Neuronal stem cell (in vitro differentiated cells): ENCODE data around the gene PHYHD1.

Experiments used
- DNase-seq: peaks from one replicate; pipeline ENCODE4 v3.0.0-alpha.2; 2013; ENCODE audit warnings: low spot score
- H2AFZ ChIP-seq: one replicate; pipeline ENCODE4 v1.6.1; 2013; ENCODE audit warnings: mild to moderate bottlenecking, low read length, inconsistent platforms
- H2AK5ac ChIP-seq: 2 replicates; pipeline ENCODE4 v1.6.1; 2013; ENCODE audit warnings: low read depth, mild to moderate bottlenecking, inconsistent platforms, low read length, moderate library complexity, mixed read lengths
- H2BK120ac ChIP-seq: 2 replicates; pipeline ENCODE4 v1.6.1; 2013; ENCODE audit warnings: low read depth, mild to moderate bottlenecking, inconsistent platforms, low read length, moderate library complexity, mixed read lengths
- H2BK12ac ChIP-seq: one replicate; pipeline ENCODE4 v1.6.1; 2013; ENCODE audit warnings: low read length, inconsistent platforms
- H2BK15ac ChIP-seq: 2 replicates; pipeline ENCODE4 v1.6.1; 2013; ENCODE audit warnings: mild to moderate bottlenecking, low read length, inconsistent platforms, mixed read lengths
- H2BK5ac ChIP-seq: one replicate; pipeline ENCODE4 v1.6.1; 2013; ENCODE audit warnings: inconsistent platforms, mild to moderate bottlenecking, low read length, moderate library complexity
- H3K14ac ChIP-seq: one replicate; pipeline ENCODE4 v1.6.1; 2013; ENCODE audit warnings: low read length, inconsistent platforms
- H3K18ac ChIP-seq: 2 replicates; pipeline ENCODE4 v1.6.1; 2013; ENCODE audit warnings: low read length, inconsistent platforms
- H3K23ac ChIP-seq: 2 replicates; pipeline ENCODE4 v1.6.1; 2013; ENCODE audit warnings: low read depth, mild to moderate bottlenecking, mixed read lengths, low read length, inconsistent platforms; ENCODE audit not compliant: poor library complexity
- H3K27ac ChIP-seq: replicated peaks from 3 replicates; pipeline ENCODE4 v1.5.1; 2013; ENCODE audit warnings: low read length, inconsistent platforms
- H3K27me3 ChIP-seq, 3 experiments: 2 replicates each; pipeline ENCODE4 v1.6.1; 2013; ENCODE audit warnings: low read length in 3 of 3, mild to moderate bottlenecking in 2 of 3, inconsistent platforms in 1 of 3, low read depth in 1 of 3, mixed read lengths in 1 of 3, moderate library complexity in 1 of 3; ENCODE audit not compliant: control insufficient read depth in 3 of 3, insufficient read depth in 3 of 3
- H3K36me3 ChIP-seq, 2 donors: replicated peaks in 1 of 2; 2 replicates each; pipeline ENCODE4 v1.6.1; 2013; ENCODE audit warnings: low read length in 2 of 2; ENCODE audit not compliant: control insufficient read depth in 2 of 2, insufficient read depth in 2 of 2
- H3K4ac ChIP-seq: 2 replicates; pipeline ENCODE4 v1.6.1; 2013; ENCODE audit warnings: inconsistent platforms, mild to moderate bottlenecking, low read length, moderate library complexity
- H3K4me1 ChIP-seq, 2 donors: 1 replicate in 1 of 2; 2 replicates in 1 of 2; pipeline ENCODE4 v1.6.1; 2013; ENCODE audit warnings: low read length in 2 of 2, low read depth in 1 of 2; ENCODE audit not compliant: control insufficient read depth in 2 of 2, insufficient read depth in 1 of 2
- H3K4me2 ChIP-seq: one replicate; pipeline ENCODE4 v1.6.1; 2013; ENCODE audit warnings: mild to moderate bottlenecking, low read length, inconsistent platforms; ENCODE audit not compliant: insufficient read depth, poor library complexity, severe bottlenecking
- H3K4me3 ChIP-seq, 2 donors: 2 replicates each; pipeline ENCODE4 v1.5.1; 2013; ENCODE audit warnings: low read length in 2 of 2, mild to moderate bottlenecking in 2 of 2, inconsistent platforms in 1 of 2, moderate library complexity in 1 of 2
- H3K79me1 ChIP-seq: one replicate; pipeline ENCODE4 v1.6.1; 2013; ENCODE audit warnings: low read depth, mild to moderate bottlenecking, inconsistent platforms, low read length, moderate library complexity
- H3K9ac ChIP-seq: one replicate; pipeline ENCODE4 v1.6.1; 2013; ENCODE audit warnings: mild to moderate bottlenecking, low read depth, low read length, inconsistent platforms; ENCODE audit not compliant: poor library complexity
- H3K9me3 ChIP-seq, 2 donors: replicated peaks in 1 of 2; 2 replicates each; pipeline versions ENCODE3 to v1.6.1; 2013; ENCODE audit warnings: low read length in 2 of 2, mild to moderate bottlenecking in 2 of 2, inconsistent platforms in 1 of 2, low read depth in 1 of 2, mixed read lengths in 1 of 2, moderate library complexity in 1 of 2; ENCODE audit not compliant: control insufficient read depth in 2 of 2, insufficient read depth in 1 of 2
- H4K8ac ChIP-seq: one replicate; pipeline ENCODE4 v1.6.1; 2013; ENCODE audit warnings: low read depth, mild to moderate bottlenecking, inconsistent platforms, low read length, moderate library complexity
- H4K91ac ChIP-seq: one replicate; pipeline ENCODE4 v1.6.1; 2013; ENCODE audit warnings: low read length, low read depth, mild to moderate bottlenecking, inconsistent platforms; ENCODE audit not compliant: poor library complexity
- WGBS, 2 donors: extraction: QIAGEN DNeasy Blood & Tissue Kit; methylation state at CpG; one replicate each; pipeline ENCODE4 v1.1.7; 2013; ENCODE audit warnings: missing lambda C conversion rate in 2 of 2, mixed read lengths in 1 of 2; ENCODE audit not compliant: insufficient read length in 2 of 2, insufficient replicate concordance in 1 of 2; ENCODE audit errors: extremely low coverage in 2 of 2; 5-methylcytosine and 5-hydroxymethylcytosine counted together

PHYHD1 gene

GRCh38 chr9:128918921-128919320 is 1.9 kb upstream of the PHYHD1 start:
- no peak overlapping the region for H2AFZ ChIP-seq
- no peak overlapping the region for H2AK5ac ChIP-seq
- H3K4ac ChIP-seq, result no peak overlapping the region
- H3K27me3 ChIP-seq, result no peaks in the 10 kb centered on the region
- WGBS, 2 donors, result no CpG with 5 or more reads among the region's 2 CpGs
- H3K23ac ChIP-seq, result no peak overlapping the region
- no peak overlapping the region for H2BK15ac ChIP-seq
- H3K36me3 ChIP-seq, result peaks cover 25 to 46% of the 10 kb centered on the region in 2 donors
- peaks cover 11% of the 10 kb centered on the region for H3K79me1 ChIP-seq
- H4K91ac ChIP-seq, result no peak overlapping the region
- H2BK120ac ChIP-seq, result no peak overlapping the region
- H3K18ac ChIP-seq, result no peak overlapping the region
- H3K27ac ChIP-seq, result no peak overlapping the region
- H3K4me3 ChIP-seq, result no peak overlapping the region
- no peak overlapping the region for H4K8ac ChIP-seq
- H2BK5ac ChIP-seq, result peak overlapping the region; percentile 19
- H3K9ac ChIP-seq, result no peak overlapping the region
- H3K4me2 ChIP-seq, result no peak overlapping the region
- H3K9me3 ChIP-seq, result peaks cover 0 to 2% of the 10 kb centered on the region in 2 donors
- DNase-seq, result no peak
- no peak overlapping the region for H2BK12ac ChIP-seq
- peaks cover 8 to 11% of the 10 kb centered on the region in 2 donors for H3K4me1 ChIP-seq
- no peak overlapping the region for H3K14ac ChIP-seq

GRCh38 chr9:128919402-128920089 is 1.2 kb upstream of the PHYHD1 start:
- Histone ChIP-seq H3K36me3 (peaks cover 25 to 41% of the 10 kb centered on the region in 2 donors), H3K4me1 (peaks cover 8 to 11% of the 10 kb centered on the region in 2 donors), H2BK12ac (no peak overlapping the region), H2BK5ac (peak overlapping the region; percentile 19), H2BK120ac (no peak overlapping the region), H3K4ac (no peak overlapping the region), H4K91ac (no peak overlapping the region), H2BK15ac (no peak overlapping the region), H3K4me2 (no peak overlapping the region), H2AFZ (no peak overlapping the region), H3K9me3 (peaks cover 0 to 2% of the 10 kb centered on the region in 2 donors), H3K9ac (no peak overlapping the region), H2AK5ac (peak overlapping the region; percentile 26), H3K14ac (no peak overlapping the region), H3K79me1 (peaks cover 11% of the 10 kb centered on the region), H3K4me3 (no peak overlapping the region), H3K27ac (no peak overlapping the region), H3K23ac (no peak overlapping the region), H3K18ac (no peak overlapping the region), H4K8ac (no peak overlapping the region), H3K27me3 (no peaks in the 10 kb centered on the region)
- WGBS, 2 donors, result no CpG with 5 or more reads among the region's 14 CpGs
- no peak for DNase-seq

GRCh38 chr9:128921881-128922763 is 1.3 kb downstream of the PHYHD1 start:
- H3K23ac ChIP-seq, result peak overlapping the region; percentile 65
- peaks cover 9 to 19% of the 10 kb centered on the region in 2 donors for H3K36me3 ChIP-seq
- no peak overlapping the region for H4K91ac ChIP-seq
- peak overlapping the region; percentile 75 for H2BK12ac ChIP-seq
- H3K79me1 ChIP-seq, result peaks cover 5% of the 10 kb centered on the region
- peak overlapping the region; percentile 84 for H2AFZ ChIP-seq
- H2BK120ac ChIP-seq, result no peak overlapping the region
- peak; percentile 63 for DNase-seq
- peak overlapping the region; percentile 93 for H3K4ac ChIP-seq
- H3K4me1 ChIP-seq, result peaks cover 8 to 11% of the 10 kb centered on the region in 2 donors
- peak overlapping the region; percentile 43 for H4K8ac ChIP-seq
- H3K18ac ChIP-seq, result peak overlapping the region; percentile 86
- H3K14ac ChIP-seq, result peak overlapping the region; percentile 71
- no peaks in the 10 kb centered on the region for H3K27me3 ChIP-seq
- H2AK5ac ChIP-seq, result peak overlapping the region; percentile 76
- H3K27ac ChIP-seq, result peak overlapping the region; percentile 77
- H2BK15ac ChIP-seq, result peak overlapping the region; percentile 30
- H3K9me3 ChIP-seq, result peaks cover 0 to 2% of the 10 kb centered on the region in 2 donors
- H3K4me2 ChIP-seq, result peak overlapping the region; percentile 71
- no CpG with 5 or more reads among the region's 32 CpGs for WGBS, 2 donors
- peak overlapping the region; percentile 81 for H3K9ac ChIP-seq
- peak overlapping the region; percentile 96 for H2BK5ac ChIP-seq
- H3K4me3 ChIP-seq, result peak overlapping the region in 1 of 2 donors; percentile 77

- no peak overlapping the region for H4K8ac ChIP-seq
- no peak overlapping the region for H3K4me3 ChIP-seq
- peak overlapping the region; percentile 14 for H2BK15ac ChIP-seq
- no peak overlapping the region for H3K23ac ChIP-seq
- H2BK12ac ChIP-seq, result no peak overlapping the region
- H3K9ac ChIP-seq, result no peak overlapping the region
- no peak overlapping the region for H3K14ac ChIP-seq
- H3K18ac ChIP-seq, result no peak overlapping the region
- no peak overlapping the region for H2AFZ ChIP-seq
- H3K4me2 ChIP-seq, result no peak overlapping the region
- H3K9me3 ChIP-seq, result peaks cover 0 to 2% of the 10 kb centered on the region in 2 donors
- H2AK5ac ChIP-seq, result no peak overlapping the region
- H3K4ac ChIP-seq, result no peak overlapping the region
- H2BK120ac ChIP-seq, result no peak overlapping the region
- H3K27ac ChIP-seq, result no peak overlapping the region
- peaks cover 5% of the 10 kb centered on the region for H3K79me1 ChIP-seq
- H2BK5ac ChIP-seq, result no peak overlapping the region
- DNase-seq, result no peak
- H3K36me3 ChIP-seq, result peaks cover 0 to 8% of the 10 kb centered on the region in 2 donors
- H3K4me1 ChIP-seq, result peaks cover 8 to 11% of the 10 kb centered on the region in 2 donors
- no peak overlapping the region for H4K91ac ChIP-seq
- no peaks in the 10 kb centered on the region for H3K27me3 ChIP-seq
- no CpG with 5 or more reads among the region's 6 CpGs for WGBS, 2 donors
Measured at GRCh38 chr9:128923493-128923883, 2.7 kb downstream of the PHYHD1 start.
